ENCODE results near the gene CXADR. TPM values are rescaled to one million over a fixed set of nuclear protein-coding genes. Genes with fewer than 3 reads are reported as not detected.

CXADR gene
- total and polyA plus RNA-seq, 9 donors: 0.32 to 3.6 (median 0.59) TPM

DNA sequence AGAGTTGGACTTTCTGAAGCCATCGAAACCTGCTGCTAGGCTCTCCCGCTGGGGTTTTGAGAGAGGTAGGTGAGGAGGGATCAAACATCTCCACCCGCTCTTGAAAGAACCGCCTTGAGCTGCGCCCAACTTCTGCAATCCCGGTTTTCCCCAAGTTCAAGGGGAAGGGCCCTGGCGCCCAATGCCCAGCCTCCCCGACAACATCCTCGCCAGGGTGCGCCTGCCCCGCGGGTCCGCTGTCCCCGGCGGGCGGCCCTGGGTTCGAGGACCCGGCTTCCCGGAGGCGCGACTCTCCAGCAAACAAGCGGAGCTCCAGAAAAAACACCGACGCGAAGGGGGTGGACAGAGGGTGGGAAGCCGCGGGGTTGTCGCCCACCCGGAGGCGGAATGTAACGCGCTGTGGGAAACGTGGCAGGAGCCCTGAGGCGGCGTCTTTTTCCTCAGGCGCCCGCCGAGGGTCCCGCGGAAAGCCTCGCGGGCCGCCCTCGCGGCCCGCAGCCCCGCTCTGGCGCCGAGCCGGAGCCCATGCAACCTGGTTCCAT, 99.3 kb downstream of the CXADR start:
- peak; percentile 63 for DNase-seq
- H3K27ac ChIP-seq (ENCODE audit: low read length): peak overlapping the region; percentile 93
- peak overlapping the region; percentile 85 for H3K4me3 ChIP-seq (ENCODE audit: low read length)
- H3K36me3 ChIP-seq (ENCODE audit: control insufficient read depth, insufficient read depth, low read length): peaks cover 9% of the 10 kb centered on the region
- no peaks in the 10 kb centered on the region for H3K27me3 ChIP-seq (ENCODE audit: control insufficient read depth, insufficient read depth, low read length)
- H3K4me1 ChIP-seq (ENCODE audit: control insufficient read depth, insufficient read depth, low read length): peaks cover 10% of the 10 kb centered on the region
- H3K9me3 ChIP-seq (replicated peaks; ENCODE audit: control insufficient read depth, low read depth, low read length): no peaks in the 10 kb centered on the region
- WGBS (ENCODE audit: insufficient coverage): under 1% methylated on average over 36 of the region's 50 CpGs

DNA sequence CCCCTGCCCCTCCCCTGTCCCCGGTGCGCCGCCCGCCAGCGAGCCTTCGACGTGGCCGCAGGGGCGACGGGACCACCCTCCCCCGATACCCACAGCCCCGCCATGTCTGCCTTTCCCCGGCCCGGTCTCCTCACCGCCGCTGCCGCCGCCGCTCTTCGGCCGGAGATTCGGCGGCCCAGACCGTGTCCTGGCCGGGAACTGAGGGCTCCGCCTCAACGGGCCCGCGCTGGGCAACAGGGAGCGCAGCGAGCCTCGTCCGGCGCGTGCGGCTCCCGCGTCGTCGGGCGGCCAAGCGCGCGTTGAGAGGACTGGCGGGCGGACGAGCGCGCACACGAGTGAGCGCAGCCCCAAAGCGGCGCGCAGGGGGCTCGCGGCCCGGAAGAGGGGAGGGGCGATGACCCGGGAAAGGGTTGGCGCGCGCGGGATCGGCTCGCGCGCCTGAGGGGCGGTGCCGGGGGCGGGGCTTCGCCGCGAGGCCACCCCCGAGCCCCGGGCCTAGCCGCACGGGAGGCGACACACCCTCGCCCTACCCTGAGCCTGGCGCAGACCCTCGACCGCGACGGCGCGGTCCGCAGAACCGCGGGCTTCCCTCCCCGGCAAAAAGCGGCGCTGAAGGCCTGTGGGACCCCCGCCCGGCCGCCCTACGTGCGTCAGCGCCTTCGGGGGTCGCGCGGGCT, 99.9 kb downstream of the CXADR start, which contains the start of gene BTG3:
Gene BTG3 (minus strand): TSS at position 337 of the 677 bp plus-strand sequence. CDS start 3,757 bp downstream, outside the sequence.
- under 1% methylated on average over 100 of the region's 102 CpGs for WGBS (ENCODE audit: insufficient coverage)
- H3K27me3 ChIP-seq (ENCODE audit: control insufficient read depth, insufficient read depth, low read length): no peaks in the 10 kb centered on the region
- peaks cover 10% of the 10 kb centered on the region for H3K4me1 ChIP-seq (ENCODE audit: control insufficient read depth, insufficient read depth, low read length)
- H3K4me3 ChIP-seq (ENCODE audit: low read length): peak within 1 kb of the TSS; percentile 85
- no peaks in the 10 kb centered on the region for H3K9me3 ChIP-seq (replicated peaks; ENCODE audit: control insufficient read depth, low read depth, low read length)
- DNase-seq: peak; percentile 95
- H3K27ac ChIP-seq (ENCODE audit: low read length): peak within 1 kb of the TSS; percentile 93
- H3K36me3 ChIP-seq (ENCODE audit: control insufficient read depth, insufficient read depth, low read length): peaks cover 8% of the 10 kb centered on the region

DNA sequence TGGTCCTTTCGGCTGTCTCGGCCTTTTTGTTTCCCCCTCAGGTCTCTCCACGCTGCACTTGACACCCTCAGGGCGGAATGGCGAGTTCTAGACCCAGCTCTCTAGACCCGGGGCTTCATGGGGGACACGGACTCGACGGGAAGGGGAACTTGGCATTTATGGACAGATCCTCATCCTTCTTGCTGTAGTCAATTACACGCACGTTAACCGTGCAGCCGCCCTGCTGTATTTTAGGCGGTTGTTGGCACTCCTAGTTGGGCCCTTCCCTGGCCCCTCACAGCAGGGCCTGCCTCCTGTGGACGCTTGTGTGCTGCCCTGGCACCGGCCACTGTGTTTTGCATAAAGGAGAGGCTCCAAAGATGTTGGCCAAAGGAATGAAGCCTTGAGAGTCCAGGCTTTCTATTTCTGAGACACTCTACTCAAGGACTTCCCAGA, 100.4 kb downstream of the CXADR start:
- Histone ChIP-seq H3K4me3 (ENCODE audit: low read length) (peak overlapping the region; percentile 85), H3K27ac (ENCODE audit: low read length) (peak overlapping the region; percentile 92), H3K4me1 (ENCODE audit: control insufficient read depth, insufficient read depth, low read length) (peaks cover 10% of the 10 kb centered on the region), H3K9me3 (replicated peaks; ENCODE audit: control insufficient read depth, low read depth, low read length) (no peaks in the 10 kb centered on the region), H3K36me3 (ENCODE audit: control insufficient read depth, insufficient read depth, low read length) (peaks cover 2% of the 10 kb centered on the region), H3K27me3 (ENCODE audit: control insufficient read depth, insufficient read depth, low read length) (no peaks in the 10 kb centered on the region)
- peak; percentile 71 for DNase-seq
- WGBS (ENCODE audit: insufficient coverage): 4% methylated on average over 14 of the region's 16 CpGs

DNA sequence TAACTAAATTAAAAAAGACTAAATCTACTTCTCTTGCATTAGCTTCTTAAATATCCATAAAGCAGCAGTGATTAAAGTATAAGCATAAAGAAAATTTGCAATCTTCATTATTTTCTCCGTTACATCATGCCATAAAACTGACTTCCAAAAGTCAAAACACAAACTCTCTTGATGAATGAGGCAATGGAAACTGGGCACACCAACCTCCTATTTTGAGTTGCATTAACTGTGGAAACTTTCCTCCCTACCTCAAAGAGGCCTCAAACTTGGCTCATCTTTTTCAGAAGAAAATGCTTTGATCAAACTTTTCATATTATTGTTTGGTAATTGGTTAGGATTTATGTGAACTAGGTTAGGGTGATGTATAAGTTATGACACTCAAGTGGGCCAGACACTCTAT, 104.0 kb downstream of the CXADR start:
- H3K4me3 ChIP-seq (ENCODE audit: low read length): no peak overlapping the region
- no peaks in the 10 kb centered on the region for H3K27me3 ChIP-seq (ENCODE audit: control insufficient read depth, insufficient read depth, low read length)
- peaks cover 4% of the 10 kb centered on the region for H3K4me1 ChIP-seq (ENCODE audit: control insufficient read depth, insufficient read depth, low read length)
- WGBS (ENCODE audit: insufficient coverage): no CpG with 5 or more reads among the region's 1 CpG
- no peak overlapping the region for H3K27ac ChIP-seq (ENCODE audit: low read length)
- peak; percentile 70 for DNase-seq
- no peaks in the 10 kb centered on the region for H3K36me3 ChIP-seq (ENCODE audit: control insufficient read depth, insufficient read depth, low read length)
- H3K9me3 ChIP-seq (replicated peaks; ENCODE audit: control insufficient read depth, low read depth, low read length): no peaks in the 10 kb centered on the region

DNA sequence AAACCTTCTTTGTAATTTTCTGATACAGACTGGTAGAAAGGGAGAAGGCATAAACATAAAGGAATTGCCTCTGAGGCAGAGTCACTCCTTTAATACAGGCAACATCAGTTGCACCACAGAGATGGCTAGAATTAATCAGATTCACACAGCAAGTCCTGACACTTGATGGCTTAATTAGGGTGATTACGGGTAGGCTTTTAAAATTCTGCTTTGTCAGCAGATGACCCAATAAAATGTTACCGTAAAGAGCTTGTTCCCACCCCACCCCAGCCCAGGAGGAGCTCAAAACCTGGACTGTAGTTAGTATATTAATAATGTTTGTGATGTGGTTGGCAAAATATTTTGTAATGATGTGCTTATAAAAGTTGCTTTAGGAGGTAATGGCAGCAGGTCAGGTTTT, 109.2 kb downstream of the CXADR start:
- Histone ChIP-seq H3K27me3 (ENCODE audit: control insufficient read depth, insufficient read depth, low read length) (no peaks in the 10 kb centered on the region), H3K27ac (ENCODE audit: low read length) (no peak overlapping the region), H3K4me1 (ENCODE audit: control insufficient read depth, insufficient read depth, low read length) (no peaks in the 10 kb centered on the region), H3K9me3 (replicated peaks; ENCODE audit: control insufficient read depth, low read depth, low read length) (no peaks in the 10 kb centered on the region), H3K36me3 (ENCODE audit: control insufficient read depth, insufficient read depth, low read length) (no peaks in the 10 kb centered on the region), H3K4me3 (ENCODE audit: low read length) (no peak overlapping the region)
- WGBS (ENCODE audit: insufficient coverage): no CpG with 5 or more reads among the region's 2 CpGs
- no peak for DNase-seq

GRCh38 chr21:17631195-17631594, 118.4 kb downstream of the CXADR start:
- no peaks in the 10 kb centered on the region for H3K9me3 ChIP-seq (replicated peaks; ENCODE audit: control insufficient read depth, low read depth, low read length)
- H3K4me3 ChIP-seq (ENCODE audit: low read length): no peak overlapping the region
- WGBS (ENCODE audit: insufficient coverage): 7% methylated on average over 2 of the region's 4 CpGs
- no peaks in the 10 kb centered on the region for H3K4me1 ChIP-seq (ENCODE audit: control insufficient read depth, insufficient read depth, low read length)
- no peaks in the 10 kb centered on the region for H3K27me3 ChIP-seq (ENCODE audit: control insufficient read depth, insufficient read depth, low read length)
- H3K27ac ChIP-seq (ENCODE audit: low read length): no peak overlapping the region
- DNase-seq: peak; percentile 73
- no peaks in the 10 kb centered on the region for H3K36me3 ChIP-seq (ENCODE audit: control insufficient read depth, insufficient read depth, low read length)

- no peak overlapping the region for H3K4me3 ChIP-seq (ENCODE audit: low read length)
- WGBS (ENCODE audit: insufficient coverage): 43% methylated on average over 4 of the region's 4 CpGs
- no peaks in the 10 kb centered on the region for H3K4me1 ChIP-seq (ENCODE audit: control insufficient read depth, insufficient read depth, low read length)
- H3K27me3 ChIP-seq (ENCODE audit: control insufficient read depth, insufficient read depth, low read length): no peaks in the 10 kb centered on the region
- H3K27ac ChIP-seq (ENCODE audit: low read length): no peak overlapping the region
- peak; percentile 80 for DNase-seq
- H3K9me3 ChIP-seq (replicated peaks; ENCODE audit: control insufficient read depth, low read depth, low read length): peaks cover 2% of the 10 kb centered on the region
- no peaks in the 10 kb centered on the region for H3K36me3 ChIP-seq (ENCODE audit: control insufficient read depth, insufficient read depth, low read length)
Measured at GRCh38 chr21:17636711-17637110, 123.9 kb downstream of the CXADR start.

DNA sequence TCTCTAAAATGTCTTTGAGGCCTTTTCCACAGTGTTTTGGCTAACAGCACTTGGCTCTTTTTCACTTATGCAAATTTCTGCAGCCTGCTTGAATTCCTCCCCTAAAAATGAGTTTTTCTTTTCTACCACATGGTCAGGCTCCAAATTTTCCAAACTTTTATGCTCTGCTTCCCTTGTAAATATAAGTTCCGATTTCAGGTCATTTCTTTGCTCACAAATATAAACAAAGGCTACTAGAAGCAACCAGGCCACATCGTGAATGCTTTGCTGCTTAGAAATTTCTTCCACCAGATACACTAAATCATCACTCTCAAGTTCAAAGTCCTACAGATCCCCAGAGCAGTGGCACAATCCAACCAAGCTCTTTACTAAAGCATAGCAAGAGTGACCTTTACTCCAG, 128.0 kb downstream of the CXADR start:
- 97% methylated on average over 2 of the region's 2 CpGs for WGBS (ENCODE audit: insufficient coverage)
- Histone ChIP-seq H3K36me3 (ENCODE audit: control insufficient read depth, insufficient read depth, low read length) (no peaks in the 10 kb centered on the region), H3K4me3 (ENCODE audit: low read length) (no peak overlapping the region), H3K27me3 (ENCODE audit: control insufficient read depth, insufficient read depth, low read length) (no peaks in the 10 kb centered on the region), H3K27ac (ENCODE audit: low read length) (no peak overlapping the region), H3K4me1 (ENCODE audit: control insufficient read depth, insufficient read depth, low read length) (no peaks in the 10 kb centered on the region), H3K9me3 (replicated peaks; ENCODE audit: control insufficient read depth, low read depth, low read length) (peaks cover 2% of the 10 kb centered on the region)
- no peak for DNase-seq

Other genes with a start within 250 kb of the CXADR start
- gene BTG3, start 99.9 kb downstream of the CXADR start, total RNA-seq: 19.9 TPM
- gene BTG3, start 99.9 kb downstream of the CXADR start, polyA plus RNA-seq (ENCODE audit: insufficient read depth in 1 of 8, insufficient read length in 8 of 8, low replicate concordance in 1 of 8): 10 to 100 TPM; 25.5 to 38.0 (median 27.7) TPM

Measured in muscle of leg (tissue), 11 donors.